HepG2 (cell line): Measurements from ENCODE around the gene CER1. TPM values are rescaled to one million over a fixed set of nuclear protein-coding genes. Genes with fewer than 3 reads are reported as not detected.
A peak's percentile ranks its signal among the peaks of the same experiment; 100 is the strongest.

ENCODE experiments used
- ATAC-seq: fragments of 200-7000 bp; cut with Tn5 transposase; 3 replicates; pipeline ENCODE4 v1.9.1; 2020; ENCODE audit warnings: mild to moderate bottlenecking, moderate library complexity
- BruUV-seq: library from RNA; stranded (reverse); fragments of 400-500 nt; replicated peaks from 2 replicates; lab custom pipeline; 2021; lab: Mats Ljungman, UMichigan
- CTCF ChIA-PET: fragments of 300-600 bp; formaldehyde crosslinking; extraction: SDS; loops from one replicate; lab custom pipeline; 2021; ENCODE audit warnings: low total read pairs, inconsistent platforms, low intra/inter-chr PET ratio; lab: Yijun Ruan, JAX
- POLR2A ChIA-PET: fragments of 350-600 bp; sonication (Branson Sonifier 250); formaldehyde crosslinking; loops from one replicate; lab custom pipeline; 2020; ENCODE audit warnings: antibody characterized with exemption, inconsistent platforms; lab: Yijun Ruan, JAX
- DNase-seq: peaks from one replicate; pipeline ENCODE4 v3.0.0-alpha.2; 2015; ENCODE audit warnings: low spot score
- FAIRE-seq: peaks from 3 replicates; lab custom pipeline; 2011; peaks lifted over from hg19 to GRCh38; lab: Jason Lieb, UNC
- H2AFZ ChIP-seq: one replicate; pipeline ENCODE4 v1.6.1; 2011; ENCODE audit warnings: low read length, inconsistent platforms
- H3K27ac ChIP-seq: fragments of 300-600 bp; 3 replicates; pipeline ENCODE4 v1.8.0; 2011; ENCODE audit warnings: mixed run types, mild to moderate bottlenecking, mixed read lengths, low read length, inconsistent platforms; ENCODE audit not compliant: insufficient read depth; ENCODE audit errors: extremely low read length
- H3K27me3 ChIP-seq, 2 experiments: fragments of 200-600 bp in 1 of 2; 2 replicates in 1 of 2; 3 replicates in 1 of 2; pipeline versions ENCODE4 v1.6.0 to v1.8.0; 2011; ENCODE audit warnings: low read length in 2 of 2, mild to moderate bottlenecking in 2 of 2, moderate library complexity in 2 of 2, inconsistent platforms in 1 of 2; ENCODE audit not compliant: insufficient read depth in 2 of 2, control insufficient read depth in 1 of 2
- H3K36me3 ChIP-seq, 2 experiments: fragments of 200-600 bp in 1 of 2; replicated peaks in 1 of 2; 2 replicates in 1 of 2; 3 replicates in 1 of 2; pipeline versions ENCODE4 v1.5.1 to v1.8.0; 2011; ENCODE audit warnings: low read length in 2 of 2, inconsistent platforms in 1 of 2; ENCODE audit not compliant: insufficient read depth in 2 of 2, control insufficient read depth in 1 of 2
- H3K4me1 ChIP-seq: 2 replicates; pipeline ENCODE4 v1.5.1; 2012; ENCODE audit warnings: low read length, inconsistent platforms; ENCODE audit not compliant: insufficient read depth
- H3K4me2 ChIP-seq: 2 replicates; pipeline ENCODE4 v1.6.0; 2011; ENCODE audit warnings: low read depth, low read length, inconsistent platforms
- H3K4me3 ChIP-seq, 3 experiments: fragments of 200-600 bp in 1 of 3; sonication (generic), shearing (Covaris generic) in 1 of 3; replicated peaks in 1 of 3; 2 replicates each; pipeline ENCODE4 v1.5.1; 2011 to 2016; ENCODE audit warnings: low read length in 3 of 3, inconsistent platforms in 2 of 3, low read depth in 2 of 3, mild to moderate bottlenecking in 2 of 3, control low read depth in 1 of 3, mixed read lengths in 1 of 3; ENCODE audit not compliant: insufficient read depth in 1 of 3
- H3K79me2 ChIP-seq: one replicate; pipeline ENCODE4 v1.6.1; 2011; ENCODE audit warnings: low read length, inconsistent platforms; ENCODE audit not compliant: insufficient read depth
- H3K9ac ChIP-seq: 2 replicates; pipeline ENCODE4 v1.6.0; 2011; ENCODE audit warnings: mild to moderate bottlenecking, low read depth, low read length, inconsistent platforms; ENCODE audit not compliant: insufficient read depth
- H3K9me3 ChIP-seq: 2 replicates; pipeline ENCODE4 v1.5.1; 2012; ENCODE audit warnings: mild to moderate bottlenecking, low read length
- H4K20me1 ChIP-seq: 2 replicates; pipeline ENCODE4 v1.6.0; 2011; ENCODE audit warnings: inconsistent platforms, mild to moderate bottlenecking, low read length, moderate library complexity; ENCODE audit not compliant: insufficient read depth
- AGO2 ChIP-seq: fragments of 200-400 bp; formaldehyde crosslinking; optimal IDR thresholded peaks from 2 replicates; pipeline ENCODE3; 2017; ENCODE audit warnings: mild to moderate bottlenecking, low read depth, low read length, moderate library complexity
- DBP ChIP-seq: sonication (generic); formaldehyde crosslinking; IDR thresholded peaks from 2 replicates; pipeline ENCODE4 v1.4.0; 2020; ENCODE audit warnings: missing genetic modification reagents; ENCODE audit errors: not compliant biosample characterization
- ELF4 ChIP-seq: sonication (generic); formaldehyde crosslinking; IDR thresholded peaks from 2 replicates; pipeline ENCODE4 v1.5.0; 2020; ENCODE audit warnings: missing genetic modification reagents, mild to moderate bottlenecking, moderate library complexity, borderline replicate concordance
- HMGXB4 ChIP-seq, 2 experiments: sonication (generic) in 1 of 2; formaldehyde crosslinking in 1 of 2; IDR thresholded peaks; 2 replicates each; pipeline versions ENCODE4 v1.4.0 to v1.6.1; 2018 to 2020; ENCODE audit warnings: missing genetic modification reagents in 2 of 2, borderline replicate concordance in 1 of 2, low read depth in 1 of 2, mild to moderate bottlenecking in 1 of 2, missing biosample characterization in 1 of 2
- HNRNPLL ChIP-seq: fragments of 200-400 bp; formaldehyde crosslinking; IDR thresholded peaks from 2 replicates; pipeline ENCODE4 v1.6.1; 2017; ENCODE audit warnings: mild to moderate bottlenecking, low read depth, low read length; ENCODE audit not compliant: poor library complexity, severe bottlenecking
- KAT7 ChIP-seq: IDR thresholded peaks from 2 replicates; pipeline ENCODE4 v1.6.1; 2018; ENCODE audit warnings: borderline replicate concordance, missing compliant biosample characterization
- KLF12 ChIP-seq: sonication (generic); formaldehyde crosslinking; IDR thresholded peaks from 2 replicates; pipeline ENCODE4 v1.4.0; 2020; ENCODE audit warnings: missing genetic modification reagents, borderline replicate concordance
- KMT2A ChIP-seq: sonication (generic); formaldehyde crosslinking; IDR thresholded peaks from 2 replicates; pipeline ENCODE4 v1.4.0; 2020; ENCODE audit warnings: missing genetic modification reagents
- MTA3 ChIP-seq: sonication (generic); formaldehyde crosslinking; IDR thresholded peaks from 2 replicates; pipeline ENCODE4 v1.4.0; 2020; ENCODE audit warnings: missing genetic modification reagents
- RARG ChIP-seq: sonication (generic); formaldehyde crosslinking; IDR thresholded peaks from 2 replicates; pipeline ENCODE4 v1.4.0; 2020; ENCODE audit warnings: low read depth, mild to moderate bottlenecking, missing genetic modification reagents
- TEF ChIP-seq: sonication (generic); formaldehyde crosslinking; IDR thresholded peaks from 2 replicates; pipeline ENCODE4 v1.5.0; 2020; ENCODE audit warnings: missing genetic modification reagents
- TRIM24 ChIP-seq: sonication (generic); formaldehyde crosslinking; IDR thresholded peaks from 2 replicates; pipeline ENCODE4 v1.8.0; 2022; ENCODE audit warnings: mild to moderate bottlenecking, missing genetic modification reagents
- U2AF1 ChIP-seq: fragments of 200-400 bp; formaldehyde crosslinking; optimal IDR thresholded peaks from 2 replicates; pipeline ENCODE3; 2017; ENCODE audit warnings: mild to moderate bottlenecking, low read depth, low read length
- ZGPAT ChIP-seq: IDR thresholded peaks from 2 replicates; pipeline ENCODE4 v1.6.1; 2016; ENCODE audit warnings: mild to moderate bottlenecking
- ZNF20 ChIP-seq: sonication (generic); formaldehyde crosslinking; IDR thresholded peaks from 2 replicates; pipeline ENCODE4 v1.4.0; 2020; ENCODE audit warnings: mild to moderate bottlenecking, moderate library complexity, missing genetic modification reagents
- ZNF207 ChIP-seq: fragments of 450-650 bp; IDR thresholded peaks from 2 replicates; pipeline ENCODE4 v1.6.1; 2016; ENCODE audit warnings: antibody characterized with exemption, borderline replicate concordance
- ZNF468 ChIP-seq: sonication (generic); formaldehyde crosslinking; IDR thresholded peaks from 2 replicates; pipeline ENCODE4 v1.8.0; 2022; ENCODE audit warnings: mild to moderate bottlenecking, moderate library complexity, missing genetic modification reagents
- ZNF777 ChIP-seq: sonication (generic); formaldehyde crosslinking; IDR thresholded peaks from 2 replicates; pipeline ENCODE4 v1.4.0; 2020; ENCODE audit warnings: missing genetic modification reagents
- ZSCAN20 ChIP-seq: sonication (generic); formaldehyde crosslinking; IDR thresholded peaks from 2 replicates; pipeline ENCODE4 v1.4.0; 2020; ENCODE audit warnings: missing genetic modification reagents, mild to moderate bottlenecking, borderline replicate concordance
- ZZZ3 ChIP-seq: sonication (generic); formaldehyde crosslinking; IDR thresholded peaks from 2 replicates; pipeline ENCODE4 v1.4.0; 2020; ENCODE audit warnings: missing genetic modification reagents, mild to moderate bottlenecking, borderline replicate concordance
- WGBS: methylation state at CpG from one replicate; pipeline ENCODE4 v1.1.6; 2017; ENCODE audit warnings: low lambda C conversion rate; 5-methylcytosine and 5-hydroxymethylcytosine counted together
- in situ Hi-C: cut with HindIII; loops from 2 replicates; pipeline ENCODE4 v1.10.0; 2017; ENCODE audit warnings: low pct_unique_long_range_greater_than_20kb; ENCODE audit not compliant: extremely low pct_ligation_motif_present
- intact Hi-C: fragments of 100-400 bp; cut with micrococcal nuclease; formaldehyde crosslinking; loops from one replicate; pipeline ENCODE4 v1.10.0; 2022; ENCODE audit not compliant: unreplicated experiment
- polyA plus RNA-seq, 8 experiments: library from polyadenylated mRNA; depleted of rRNA in 3 of 8; stranded (reverse) in 7 of 8; unstranded in 1 of 8; fragments of >200 nt; fragmentation: Illumina TruSeq in 4 of 8; extraction: Trizol in 4 of 8; gene quantifications; 2 replicates each; pipeline versions ENCODE4 v1.2.1 to v1.2.3, GENCODE V29; 2011 to 2016; ENCODE audit warnings: low read depth in 4 of 8, missing spikeins in 1 of 8, mixed read lengths in 1 of 8; ENCODE audit not compliant: insufficient read depth in 1 of 8
- total RNA-seq, 5 experiments: library from RNA; depleted of rRNA; stranded (reverse); fragments of >200 nt; fragmentation: Illumina TruSeq; extraction: Trizol; gene quantifications; 2 replicates each; pipeline ENCODE4 v1.2.3, GENCODE V29; 2016; ENCODE audit warnings: low read depth in 1 of 5

CER1 gene
- total and polyA plus RNA-seq, 2 of the 13 experiments (the other 11 are each of a cell fraction or from before 2014, with no cell fraction given): 0.18 TPM; not detected in 1

GRCh38 chr9:14693251-14693861 lies 29.2 kb downstream of the CER1 start, which contains the start of gene ZDHHC21:
Gene ZDHHC21, minus strand, starts transcription at chr9:14693432. Its CDS starts 19,092 bp downstream, at chr9:14674340.
- 16% methylated on average over 6 of the region's 50 CpGs for WGBS
- ChIA-PET CTCF (no interaction called here), POLR2A (interaction anchor here (0.7 kb wide), 1 partner anchor 32 kb away, joined by 3 read pairs; no protein-coding TSS in a partner anchor)
- Histone ChIP-seq H3K27me3 (no peaks in the 10 kb centered on the region; a peak in 2 of 5 replicates), H3K4me3 (peak within 1 kb of the TSS; percentile 76 to 82 (median 79)), H3K9me3 (no peaks in the 10 kb centered on the region), H3K27ac (peak within 1 kb of the TSS; percentile 15), H3K79me2 (peaks cover 4% of the 10 kb centered on the region), H3K4me2 (peak within 1 kb of the TSS; percentile 90), H3K36me3 (no peaks in the 10 kb centered on the region; a peak in 2 of 5 replicates), H3K4me1 (peaks cover 26% of the 10 kb centered on the region), H4K20me1 (no peaks in the 10 kb centered on the region), H2AFZ (peak within 1 kb of the TSS; percentile 82), H3K9ac (peak within 1 kb of the TSS; percentile 62)
- no peak for FAIRE-seq
- no TSS peak for BruUV-seq
- intact Hi-C loops: no loop called here
- peak; percentile 97 for ATAC-seq
- in situ Hi-C loops: no loop called here
- DNase-seq: peak; percentile 20
- TF ChIP-seq KLF12 (CRISPR knock-in tag): no peak
- TF ChIP-seq ZSCAN20 (CRISPR knock-in tag): no peak
- TF ChIP-seq AGO2: peak; percentile 31
- peak; percentile 59; the same call in 1 of the 2 replicates for TF ChIP-seq ZNF777 (CRISPR knock-in tag)
- TF ChIP-seq TEF (CRISPR knock-in tag): no peak
- TF ChIP-seq RARG: no peak
- no peak for TF ChIP-seq ZNF20 (CRISPR knock-in tag)
- peak; percentile 77 for TF ChIP-seq ZGPAT (CRISPR knock-in tag)
- TF ChIP-seq KMT2A: peak; percentile 59; the same call in 1 of the 2 replicates
- TF ChIP-seq MTA3 (CRISPR knock-in tag): no peak
- TF ChIP-seq HNRNPLL: peak; percentile 64
- TF ChIP-seq DBP (CRISPR knock-in tag): no peak
- TF ChIP-seq TRIM24 (CRISPR knock-in tag): no peak
- TF ChIP-seq U2AF1: no peak
- TF ChIP-seq HMGXB4 (CRISPR knock-in tag; IDR thresholded peaks at IDR 0.05; ENCODE audit: borderline replicate concordance in 1 of 2, low read depth in 1 of 2): peak; percentile 72 to 78
- peak; percentile 48; the same call in 1 of the 2 replicates for TF ChIP-seq KAT7 (CRISPR knock-in tag)
- TF ChIP-seq ZNF207: no peak
- no peak for TF ChIP-seq ZNF468 (CRISPR knock-in tag)
- TF ChIP-seq ELF4 (CRISPR knock-in tag): peak; percentile 64; the same call in 1 of the 2 replicates
- peak; percentile 64 for TF ChIP-seq ZZZ3 (CRISPR knock-in tag)
